Brain microvascular endothelial cell (primary cell): Measurements from ENCODE around the gene PLCD1.

ENCODE experiments used
- DNase-seq: peaks from one replicate; pipeline ENCODE4 v3.0.0-alpha.2; 2020
- H3K27ac ChIP-seq: fragments of 250-450 bp; sonication (Bioruptor Pico); 2 replicates; pipeline ENCODE4 v1.5.1; 2020; ENCODE audit warnings: mild to moderate bottlenecking, moderate library complexity
- H3K27me3 ChIP-seq: fragments of 250-450 bp; sonication (Bioruptor Pico); replicated peaks from 2 replicates; pipeline ENCODE4 v1.5.1; 2020; ENCODE audit warnings: mild to moderate bottlenecking
- H3K36me3 ChIP-seq: fragments of 250-450 bp; sonication (Bioruptor Pico); replicated peaks from 2 replicates; pipeline ENCODE4 v1.5.1; 2020; ENCODE audit warnings: mild to moderate bottlenecking
- H3K4me3 ChIP-seq: 2 replicates; pipeline ENCODE4 v1.5.1; 2011; ENCODE audit warnings: low read depth, mild to moderate bottlenecking, control low read depth, low read length, moderate library complexity
- in situ Hi-C: cut with HindIII; loops from 2 replicates; pipeline ENCODE4 v1.10.0; 2017; ENCODE audit warnings: low sequenced_read_pairs, low pct_ligation_motif_present
- TF ChIP-seq, protein P1 (sequence below): IDR thresholded peaks from 2 replicates; pipeline ENCODE4 v1.5.1; 2011; ENCODE audit warnings: low read depth, mild to moderate bottlenecking, moderate library complexity, low read length, control low read depth, inconsistent platforms; ENCODE audit errors: missing control alignments

Gene PLCD1

DNA sequence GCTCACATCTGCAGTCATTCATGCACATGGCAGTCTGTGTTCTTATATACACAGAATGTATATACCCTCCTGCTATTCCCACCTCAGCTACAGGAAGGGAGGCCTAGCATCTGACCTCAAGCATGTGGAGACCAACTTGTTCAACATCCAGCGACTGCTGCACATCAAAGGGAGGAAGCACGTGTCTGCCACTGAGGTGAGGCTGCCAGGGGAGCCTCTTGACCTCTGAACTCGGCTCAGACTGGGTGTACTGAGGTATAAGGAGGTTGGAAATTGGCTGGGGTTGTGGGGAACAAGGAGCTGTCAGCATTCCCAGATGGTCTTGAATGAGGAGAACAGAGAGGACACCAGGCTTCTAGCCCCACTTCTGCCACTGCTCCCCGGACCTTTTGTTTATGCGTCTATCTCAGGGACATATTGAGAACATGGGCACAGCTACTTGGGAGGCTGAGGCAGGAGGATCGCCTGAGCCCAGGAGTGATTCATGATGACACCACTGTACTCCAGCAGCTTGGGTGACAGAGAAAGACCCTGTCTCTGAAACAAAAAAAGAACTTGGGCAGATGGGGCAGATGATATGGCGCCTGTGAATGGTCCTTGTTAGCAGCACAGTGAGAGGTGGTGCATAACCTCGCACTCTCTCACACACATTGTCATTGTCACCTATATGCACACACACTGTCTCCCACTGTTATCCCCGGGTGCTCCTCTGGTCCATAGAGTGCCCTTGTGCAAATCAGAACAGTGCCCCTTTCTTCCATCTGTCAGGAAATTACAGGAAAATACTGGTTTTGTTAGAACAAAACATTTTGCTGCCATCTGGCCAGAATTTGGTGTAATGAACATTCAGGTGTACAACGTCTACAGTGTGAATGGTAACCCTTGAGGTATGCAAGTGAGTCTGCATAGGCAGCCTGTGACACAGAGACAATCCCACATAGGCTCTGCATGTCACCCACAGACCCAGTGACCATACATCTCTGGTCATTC lies 33.5 kb downstream of the PLCD1 start:
- in situ Hi-C loops = no loop called here
- Histone ChIP-seq H3K27me3 (no peaks in the 10 kb centered on the region), H3K36me3 (no peaks in the 10 kb centered on the region), H3K4me3 (no peak overlapping the region), H3K27ac (no peak overlapping the region)
- no peak for DNase-seq
- TF ChIP-seq, protein P1, sequence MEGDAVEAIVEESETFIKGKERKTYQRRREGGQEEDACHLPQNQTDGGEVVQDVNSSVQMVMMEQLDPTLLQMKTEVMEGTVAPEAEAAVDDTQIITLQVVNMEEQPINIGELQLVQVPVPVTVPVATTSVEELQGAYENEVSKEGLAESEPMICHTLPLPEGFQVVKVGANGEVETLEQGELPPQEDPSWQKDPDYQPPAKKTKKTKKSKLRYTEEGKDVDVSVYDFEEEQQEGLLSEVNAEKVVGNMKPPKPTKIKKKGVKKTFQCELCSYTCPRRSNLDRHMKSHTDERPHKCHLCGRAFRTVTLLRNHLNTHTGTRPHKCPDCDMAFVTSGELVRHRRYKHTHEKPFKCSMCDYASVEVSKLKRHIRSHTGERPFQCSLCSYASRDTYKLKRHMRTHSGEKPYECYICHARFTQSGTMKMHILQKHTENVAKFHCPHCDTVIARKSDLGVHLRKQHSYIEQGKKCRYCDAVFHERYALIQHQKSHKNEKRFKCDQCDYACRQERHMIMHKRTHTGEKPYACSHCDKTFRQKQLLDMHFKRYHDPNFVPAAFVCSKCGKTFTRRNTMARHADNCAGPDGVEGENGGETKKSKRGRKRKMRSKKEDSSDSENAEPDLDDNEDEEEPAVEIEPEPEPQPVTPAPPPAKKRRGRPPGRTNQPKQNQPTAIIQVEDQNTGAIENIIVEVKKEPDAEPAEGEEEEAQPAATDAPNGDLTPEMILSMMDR = no peak

DNA sequence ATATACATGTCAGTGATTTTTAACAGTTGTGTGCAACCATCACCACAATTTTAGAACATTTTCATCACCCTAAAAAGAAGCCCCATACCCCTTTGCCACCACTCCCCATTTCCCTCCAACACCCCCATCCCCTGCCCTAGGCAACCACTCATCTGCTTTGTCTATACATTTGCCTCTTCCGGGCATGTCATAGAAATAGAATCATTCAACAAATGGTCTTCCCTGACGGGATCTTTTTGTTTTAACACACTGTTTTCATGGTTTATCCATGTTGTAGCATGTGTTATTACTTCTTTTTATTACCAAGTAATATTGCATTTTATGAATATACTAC lies 34.8 kb downstream of the PLCD1 start:
- H3K27ac ChIP-seq = peak overlapping the region; percentile 70
- TF ChIP-seq, protein P1 = no peak
- H3K4me3 ChIP-seq = peak overlapping the region; percentile 67
- in situ Hi-C loops = no loop called here
- H3K27me3 ChIP-seq = no peaks in the 10 kb centered on the region
- H3K36me3 ChIP-seq = no peaks in the 10 kb centered on the region
- DNase-seq = no peak

DNA sequence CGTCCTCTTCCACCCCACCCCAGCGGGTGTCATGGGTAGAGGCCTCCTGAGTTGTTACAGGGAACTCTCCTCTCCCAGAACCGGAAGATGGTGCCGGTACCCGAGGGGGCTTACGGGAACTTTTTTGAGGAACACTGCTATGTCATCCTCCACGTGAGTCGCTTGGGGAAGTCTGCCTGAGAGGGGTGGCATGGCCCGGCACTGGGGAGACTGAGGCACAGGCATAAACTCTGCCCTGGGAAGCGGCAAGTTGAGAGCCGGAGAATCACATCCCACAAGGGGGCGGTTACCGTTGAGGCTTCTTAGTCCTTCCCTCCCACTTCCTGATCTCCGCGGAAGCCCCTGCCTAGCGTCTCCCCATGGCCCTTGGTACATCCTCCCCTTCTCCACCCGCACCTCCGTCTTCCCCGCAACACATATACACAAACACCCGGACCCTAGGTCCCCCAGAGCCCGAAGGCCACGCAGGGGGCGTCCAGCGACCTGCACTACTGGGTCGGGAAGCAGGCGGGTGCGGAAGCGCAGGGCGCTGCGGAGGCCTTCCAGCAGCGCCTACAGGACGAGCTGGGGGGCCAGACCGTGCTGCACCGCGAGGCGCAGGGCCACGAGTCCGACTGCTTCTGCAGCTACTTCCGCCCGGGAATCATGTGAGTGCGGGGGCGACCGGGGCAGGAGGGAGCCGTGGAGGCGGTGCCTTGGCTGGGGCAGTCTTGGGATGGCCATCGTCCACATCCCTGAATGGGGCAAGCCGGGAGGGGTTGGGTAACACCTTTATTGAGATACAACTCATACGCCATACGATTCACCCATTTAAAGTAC lies 35.4 kb downstream of the PLCD1 start:
- peak; percentile 74 for DNase-seq
- peak overlapping the region; percentile 67 for H3K4me3 ChIP-seq
- H3K27me3 ChIP-seq = no peaks in the 10 kb centered on the region
- H3K27ac ChIP-seq = peak overlapping the region; percentile 70
- TF ChIP-seq, protein P1 = peak; percentile 18
- in situ Hi-C loops = no loop called here
- no peaks in the 10 kb centered on the region for H3K36me3 ChIP-seq

DNA sequence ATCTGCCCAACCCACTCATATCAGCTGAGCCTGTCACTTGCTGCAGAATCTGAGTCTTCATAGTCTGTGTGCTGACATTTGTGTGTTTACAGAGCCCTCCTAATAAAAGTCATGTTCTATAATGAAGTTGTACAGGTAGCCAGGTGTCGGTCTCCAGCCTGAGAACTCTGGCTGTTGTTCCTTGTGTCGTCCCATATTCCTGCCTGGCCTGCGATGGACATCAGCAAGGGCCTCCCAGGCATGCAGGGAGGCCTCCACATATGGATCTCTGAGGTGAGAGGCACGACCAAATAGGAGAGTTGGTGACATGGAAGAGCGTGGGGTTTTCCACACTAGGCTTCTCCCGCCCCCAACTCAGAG lies 36.0 kb downstream of the PLCD1 start:
- H3K36me3 ChIP-seq = no peaks in the 10 kb centered on the region
- DNase-seq = no peak
- H3K27ac ChIP-seq = no peak overlapping the region
- in situ Hi-C loops = no loop called here
- H3K4me3 ChIP-seq = peak overlapping the region; percentile 67
- H3K27me3 ChIP-seq = no peaks in the 10 kb centered on the region
- TF ChIP-seq, protein P1 = no peak

DNA sequence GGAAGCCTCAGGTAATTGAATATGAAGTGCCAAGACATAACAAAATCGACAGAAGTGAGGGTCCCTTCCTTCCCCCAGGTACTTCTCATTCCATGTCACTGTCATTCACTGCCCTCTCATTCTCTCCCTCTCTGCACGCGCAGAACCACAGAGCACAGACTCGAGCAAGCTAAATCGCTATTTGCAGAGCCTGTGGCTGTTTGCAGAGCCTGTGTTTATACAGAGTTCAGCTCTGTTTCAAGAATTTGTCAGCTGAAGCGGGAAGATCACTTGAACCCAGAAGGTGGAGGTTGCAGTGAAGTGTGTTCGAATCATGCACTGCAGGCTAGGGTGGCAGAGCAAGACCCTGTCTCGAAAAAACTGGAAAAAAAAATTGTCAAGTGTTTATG lies 36.4 kb downstream of the PLCD1 start:
- Histone ChIP-seq H3K36me3 (no peaks in the 10 kb centered on the region), H3K4me3 (no peak overlapping the region), H3K27me3 (no peaks in the 10 kb centered on the region), H3K27ac (no peak overlapping the region)
- TF ChIP-seq, protein P1 = no peak
- no peak for DNase-seq
- in situ Hi-C loops = no loop called here
